Small intestine (tissue), 7 donors: Measurements from ENCODE around the gene PRDM12. TPM values are rescaled to one million over a fixed set of nuclear protein-coding genes. Genes with fewer than 3 reads are reported as not detected.

ENCODE experiments used
- DNase-seq, 2 donors: peaks; one replicate each; pipeline versions ENCODE4 v3.0.0 to v3.0.0-alpha.2; 2013
- FAIRE-seq: peaks from 2 replicates; lab custom pipeline; 2012; peaks lifted over from hg19 to GRCh38; lab: Jason Lieb, UNC
- H3K27ac ChIP-seq, 3 donors: one replicate each; pipeline ENCODE4 v1.5.1; 2013; ENCODE audit warnings: low read length in 2 of 3, mild to moderate bottlenecking in 2 of 3, control low read depth in 1 of 3, inconsistent platforms in 1 of 3, low read depth in 1 of 3, moderate library complexity in 1 of 3
- H3K27me3 ChIP-seq, 3 donors: one replicate each; pipeline ENCODE4 v1.6.1; 2013; ENCODE audit warnings: low read length in 3 of 3, inconsistent platforms in 1 of 3; ENCODE audit not compliant: control insufficient read depth in 3 of 3, insufficient read depth in 3 of 3
- H3K36me3 ChIP-seq, 3 donors: one replicate each; pipeline ENCODE4 v1.6.1; 2013; ENCODE audit warnings: low read length in 3 of 3, inconsistent platforms in 1 of 3, low read depth in 1 of 3, mild to moderate bottlenecking in 1 of 3, moderate library complexity in 1 of 3; ENCODE audit not compliant: control insufficient read depth in 3 of 3, insufficient read depth in 2 of 3
- H3K4me1 ChIP-seq, 3 donors: one replicate each; pipeline ENCODE4 v1.6.1; 2013; ENCODE audit warnings: low read length in 2 of 3, inconsistent platforms in 1 of 3, low read depth in 1 of 3, mild to moderate bottlenecking in 1 of 3, moderate library complexity in 1 of 3; ENCODE audit not compliant: control insufficient read depth in 3 of 3, insufficient read depth in 2 of 3
- H3K4me3 ChIP-seq, 3 donors: one replicate each; pipeline ENCODE4 v1.5.1; 2013; ENCODE audit warnings: low read length in 3 of 3, control low read depth in 1 of 3, inconsistent platforms in 1 of 3, low read depth in 1 of 3, mild to moderate bottlenecking in 1 of 3, moderate library complexity in 1 of 3
- H3K9me3 ChIP-seq, 2 donors: one replicate each; pipeline ENCODE4 v1.6.1; 2013; ENCODE audit warnings: low read depth in 1 of 2, low read length in 1 of 2; ENCODE audit not compliant: control insufficient read depth in 2 of 2, insufficient read depth in 1 of 2
- WGBS, 3 donors: extraction: QIAGEN DNeasy Blood & Tissue Kit; methylation state at CpG; one replicate each; pipeline ENCODE4 v1.1.7; 2013; 5-methylcytosine and 5-hydroxymethylcytosine counted together
- polyA plus RNA-seq, 4 donors: library from polyadenylated mRNA; stranded (reverse) in 3 of 4; unstranded in 1 of 4; fragments of 200-250 nt in 3 of 4; fragments of 120-200 nt in 1 of 4; gene quantifications; one replicate each; pipeline versions ENCODE4 v1.2.1 to v1.2.3, GENCODE V29; 2013
- donor health status: healthy with polysubstance abuse.
- donor health status: control.
- donor health status: control.
- donor health status: Bipolar disorder and iron deficiency.
- donor health status: healthy.

The PRDM12 gene
- polyA plus RNA-seq, 4 donors: 0.03 to 0.22 (median 0.09) TPM; not detected in 1

GRCh38 chr9:130672466-130672865, 8.1 kb downstream of the PRDM12 start:
- 79 to 87% (median 85%) methylated on average over 8 of the region's 8 CpGs for WGBS, 3 donors
- FAIRE-seq (no peak), DNase-seq (no peak)
- Histone ChIP-seq H3K36me3 (no peaks in the 10 kb centered on the region), H3K27me3 (peaks cover 4 to 33% (median 10%) of the 10 kb centered on the region in 3 donors), H3K4me3 (no peak overlapping the region), H3K4me1 (no peaks in the 10 kb centered on the region), H3K27ac (no peak overlapping the region), H3K9me3 (no peaks in the 10 kb centered on the region)

GRCh38 chr9:130672933-130673615, 8.7 kb downstream of the PRDM12 start:
- H3K4me1 ChIP-seq: no peaks in the 10 kb centered on the region
- WGBS, 3 donors: 74 to 87% (median 83%) methylated on average over 12 of the region's 12 CpGs
- H3K4me3 ChIP-seq: no peak overlapping the region
- FAIRE-seq (no peak), DNase-seq (no peak)
- H3K36me3 ChIP-seq: no peaks in the 10 kb centered on the region
- H3K27me3 ChIP-seq: peaks cover 0 to 33% (median 4%) of the 10 kb centered on the region in 3 donors
- no peak overlapping the region for H3K27ac ChIP-seq
- H3K9me3 ChIP-seq: no peaks in the 10 kb centered on the region

GRCh38 chr9:130675396-130675795, 11.0 kb downstream of the PRDM12 start:
- Histone ChIP-seq H3K4me3 (no peak overlapping the region), H3K4me1 (no peaks in the 10 kb centered on the region), H3K27ac (no peak overlapping the region), H3K36me3 (no peaks in the 10 kb centered on the region), H3K9me3 (no peaks in the 10 kb centered on the region), H3K27me3 (peaks cover 0 to 34% (median 2%) of the 10 kb centered on the region in 3 donors)
- WGBS, 3 donors: 80 to 91% (median 90%) methylated on average over 13 of the region's 13 CpGs
- FAIRE-seq (no peak), DNase-seq (no peak)

GRCh38 chr9:130677252-130677651, 12.9 kb downstream of the PRDM12 start:
- H3K27me3 ChIP-seq: peaks cover 0 to 32% (median 2%) of the 10 kb centered on the region in 3 donors
- no peak overlapping the region for H3K27ac ChIP-seq
- H3K9me3 ChIP-seq: no peaks in the 10 kb centered on the region
- no peaks in the 10 kb centered on the region for H3K36me3 ChIP-seq
- DNase-seq (no peak), FAIRE-seq (no peak)
- no peak overlapping the region for H3K4me3 ChIP-seq
- peaks cover 0 to 10% (median 0%) of the 10 kb centered on the region in 3 donors for H3K4me1 ChIP-seq
- WGBS, 3 donors: 70 to 85% (median 76%) methylated on average over 7 of the region's 7 CpGs

- DNase-seq: peak; percentile 91 to 95
- peak overlapping the region; percentile 46 to 80 (median 52) for H3K4me3 ChIP-seq
- peaks cover 0 to 8% of the 10 kb centered on the region in 2 donors for H3K9me3 ChIP-seq
- WGBS, 3 donors: 1 to 3% (median 3%) methylated on average over 75 to 116 of the region's 116 CpGs
- H3K4me1 ChIP-seq: peaks cover 0 to 12% (median 0%) of the 10 kb centered on the region in 3 donors
- FAIRE-seq: no peak
- peaks cover 0 to 33% (median 2%) of the 10 kb centered on the region in 3 donors for H3K27me3 ChIP-seq
- no peaks in the 10 kb centered on the region for H3K36me3 ChIP-seq
- H3K27ac ChIP-seq: peak overlapping the region in 1 of 3 donors; percentile 22
Measured at GRCh38 chr9:130680836-130681768, 16.7 kb downstream of the PRDM12 start.

GRCh38 chr9:130681769-130682420, 17.5 kb downstream of the PRDM12 start:
- H3K27me3 ChIP-seq: peaks cover 0 to 33% (median 2%) of the 10 kb centered on the region in 3 donors
- 1 to 2% (median 1%) methylated on average over 33 to 45 of the region's 45 CpGs for WGBS, 3 donors
- FAIRE-seq: no peak
- peak; percentile 25 to 63 for DNase-seq
- no peaks in the 10 kb centered on the region for H3K36me3 ChIP-seq
- H3K4me1 ChIP-seq: peaks cover 0 to 12% (median 0%) of the 10 kb centered on the region in 3 donors
- H3K27ac ChIP-seq: peak overlapping the region in 1 of 3 donors; percentile 22
- peaks cover 0 to 8% of the 10 kb centered on the region in 2 donors for H3K9me3 ChIP-seq
- H3K4me3 ChIP-seq: peak overlapping the region; percentile 46 to 80 (median 52)

- FAIRE-seq: no peak
- H3K36me3 ChIP-seq: no peaks in the 10 kb centered on the region
- H3K27ac ChIP-seq: no peak overlapping the region
- WGBS, 3 donors: 3 to 5% (median 4%) methylated on average over 22 of the region's 22 CpGs
- H3K27me3 ChIP-seq: peaks cover 0 to 33% (median 2%) of the 10 kb centered on the region in 3 donors
- H3K4me3 ChIP-seq: peak overlapping the region in 2 of 3 donors; percentile 46 to 80
- H3K4me1 ChIP-seq: peaks cover 0 to 12% (median 0%) of the 10 kb centered on the region in 3 donors
- H3K9me3 ChIP-seq: peaks cover 0 to 8% of the 10 kb centered on the region in 2 donors
- DNase-seq: peak; percentile 82 to 84
Measured at GRCh38 chr9:130682421-130683121, 18.2 kb downstream of the PRDM12 start.
